ENCODE results near the gene RAB30.
A peak's percentile ranks its signal among the peaks of the same experiment; 100 is the strongest.

RAB30 gene

DNA sequence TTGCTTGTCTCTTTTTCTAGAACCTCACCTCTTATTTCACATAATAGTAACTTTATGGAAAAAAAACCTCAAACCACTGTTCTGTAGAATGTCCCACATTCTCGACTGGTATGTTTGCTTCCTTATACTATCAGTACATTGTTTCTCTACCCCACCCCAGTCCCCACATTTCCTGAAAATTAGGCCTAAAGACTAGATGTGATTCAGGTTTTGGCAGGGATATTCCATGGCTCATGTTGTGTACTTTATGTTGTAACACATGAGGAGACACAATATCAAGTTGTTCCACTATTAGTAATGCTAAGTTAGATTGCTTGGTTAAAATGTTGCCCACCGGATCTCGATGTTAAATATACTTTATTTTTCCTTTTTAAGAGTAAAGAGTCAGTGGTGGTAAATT is 135.4 kb downstream of the RAB30 start:
- no peak for DNase-seq

DNA sequence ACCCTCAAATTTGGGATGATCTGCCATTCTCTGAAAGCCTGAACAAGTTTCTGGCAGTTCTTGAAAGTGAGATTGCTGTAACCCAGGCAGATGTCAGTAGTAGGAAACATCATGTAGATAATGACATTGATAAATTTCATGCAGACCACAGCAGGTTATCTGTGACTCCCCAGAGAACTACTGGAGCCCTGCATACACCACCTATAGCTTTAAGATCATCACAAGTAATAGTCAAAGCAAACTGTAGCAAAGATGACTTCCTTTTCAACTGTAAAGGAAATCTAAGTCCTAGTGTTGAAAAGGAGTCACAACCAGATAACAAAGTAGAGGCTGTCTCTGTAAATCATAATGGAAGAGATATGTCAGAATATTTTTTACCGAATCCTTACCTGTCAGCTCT is 139.1 kb downstream of the RAB30 start:
- no peak for DNase-seq

DNA sequence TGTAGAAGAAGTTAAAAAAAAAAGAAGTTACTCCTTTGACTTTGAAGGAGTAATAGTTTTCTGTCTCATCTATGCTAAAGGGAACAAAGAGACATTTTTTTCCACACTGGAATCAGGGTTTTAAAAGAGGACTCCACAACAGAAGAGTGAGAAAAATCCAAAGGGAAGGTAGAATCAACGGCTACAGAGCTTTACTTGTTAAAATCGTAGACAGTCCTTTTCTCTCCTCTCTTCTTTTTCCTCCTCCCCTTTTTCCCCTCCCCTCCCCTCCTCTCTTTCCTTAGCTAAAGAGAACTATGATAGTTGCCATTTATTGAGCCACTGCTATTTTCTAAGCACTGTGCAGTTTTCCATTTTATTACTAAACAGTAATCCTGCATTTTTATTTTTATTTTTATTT is 141.0 kb downstream of the RAB30 start:
- DNase-seq = no peak

DNA sequence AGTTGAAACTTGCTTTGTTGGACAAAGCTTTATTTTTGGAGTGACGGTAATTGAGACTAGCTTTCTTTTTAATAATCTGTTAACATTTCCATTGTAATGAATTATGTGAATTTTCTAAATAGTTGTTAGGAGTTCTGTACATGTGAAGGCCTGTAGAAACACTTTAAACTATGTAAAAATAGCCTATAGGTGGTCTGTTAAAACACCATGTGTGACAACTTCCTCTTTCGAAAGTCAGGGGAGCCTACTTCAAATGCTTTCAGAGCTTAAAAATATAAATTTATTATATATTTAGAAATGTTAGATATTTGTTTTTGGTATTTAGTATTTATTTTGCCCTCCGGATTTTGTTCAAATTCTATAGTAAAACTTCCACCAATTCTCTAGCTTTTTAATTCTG is 141.5 kb downstream of the RAB30 start:
- no peak for DNase-seq

DNA sequence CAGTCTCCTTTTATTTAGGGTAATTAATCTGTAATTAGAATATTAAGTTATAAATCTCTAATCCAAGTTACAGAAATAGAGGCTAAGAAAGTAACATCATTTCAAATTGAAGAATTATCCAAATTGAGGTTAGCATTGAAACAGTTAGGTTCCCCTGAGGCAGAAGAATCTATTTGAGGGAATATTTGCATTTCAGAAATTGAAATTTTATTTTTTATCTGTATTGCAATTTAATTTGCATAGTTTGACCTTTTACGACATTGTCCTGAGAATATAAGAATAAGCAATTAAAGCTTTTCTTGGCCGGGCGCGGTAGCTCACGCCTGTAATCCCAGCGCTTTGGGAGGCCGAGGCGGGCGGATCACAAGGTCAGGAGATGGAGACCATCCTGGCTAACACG is 142.6 kb downstream of the RAB30 start:
- DNase-seq = no peak

DNA sequence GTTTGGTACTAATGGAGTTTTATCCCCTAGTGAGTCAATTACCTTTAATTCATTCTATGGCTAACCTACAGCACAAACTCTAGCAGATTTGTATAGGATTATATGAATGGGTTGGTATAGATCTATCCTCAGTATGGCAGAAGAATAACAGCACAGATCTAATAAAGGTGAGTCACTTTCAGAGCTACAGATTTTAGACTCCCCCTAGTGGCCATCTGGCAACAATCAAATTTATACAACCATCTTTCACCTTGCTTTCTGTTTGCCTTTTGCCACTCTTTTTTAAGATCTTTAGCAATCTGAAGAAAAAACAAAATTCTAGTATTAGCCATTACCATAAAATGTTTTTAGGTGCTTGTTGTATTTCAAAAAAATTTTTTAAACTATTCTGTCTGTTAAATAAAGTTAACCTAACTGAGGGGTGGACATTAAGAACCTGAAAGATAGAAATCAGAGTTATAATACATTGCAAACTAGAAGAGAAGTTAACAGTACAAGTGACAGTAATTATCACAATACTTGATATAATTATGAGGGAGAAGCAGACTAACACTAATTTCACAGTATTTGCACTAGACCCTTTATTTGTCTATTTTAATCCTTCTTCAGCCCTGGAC is 144.3 kb downstream of the RAB30 start:
- peak; percentile 78 for DNase-seq

DNA sequence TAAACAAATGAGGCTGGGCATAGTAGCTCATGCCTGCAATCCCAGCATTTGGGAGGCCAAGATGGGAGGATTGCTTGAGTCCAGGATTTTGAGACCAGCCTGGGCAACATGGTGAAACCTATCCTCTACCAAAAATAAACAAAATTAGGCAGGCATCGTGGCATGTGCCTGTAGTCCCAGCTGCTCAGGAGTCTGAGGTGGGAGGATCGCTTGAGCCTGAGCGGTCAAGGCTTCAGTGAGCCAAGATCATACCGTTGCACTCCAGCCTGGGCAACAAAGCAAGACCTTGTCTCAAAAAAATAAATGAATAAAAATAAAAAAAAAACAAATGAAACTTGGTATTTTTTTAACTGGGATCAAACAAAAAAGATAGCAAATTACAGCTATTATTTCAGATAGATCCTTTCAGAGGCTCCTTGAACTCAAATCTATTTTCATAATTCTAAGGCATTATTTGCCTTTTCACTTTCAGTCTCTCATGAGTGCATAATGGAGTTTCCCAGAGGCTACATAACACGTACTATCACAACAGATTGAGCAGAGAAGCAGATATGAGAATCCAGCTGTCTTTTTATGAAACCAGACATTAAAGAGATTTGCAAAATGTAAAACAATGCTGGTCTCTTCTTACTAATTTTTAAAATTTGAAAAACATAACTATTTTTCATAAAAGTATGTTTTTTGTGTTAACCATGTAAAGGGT is 147.0 kb downstream of the RAB30 start:
- peak; percentile 14 for DNase-seq

Data from suppressor macrophage treated with lipopolysaccharide for 4 hours (primary cell).